ENCODE measurements around the gene FADS2. TPM values are rescaled to one million over a fixed set of nuclear protein-coding genes. Genes with fewer than 3 reads are reported as not detected.

Gene FADS2
- total RNA-seq, 1 experiment from 2014 or later = 254 TPM

GRCh38 chr11:61820174-61820573 is 7.9 kb upstream of the FADS2 start:
- DNase-seq (ENCODE audit: low read depth) = peak; percentile 65

- no peak for DNase-seq (ENCODE audit: low read depth)
Observed at GRCh38 chr11:61826930-61827570, 1.1 kb upstream of the FADS2 start.

- DNase-seq (ENCODE audit: low read depth) = no peak
Observed at GRCh38 chr11:61828379-61828628, 204 bp downstream of the FADS2 start.

- peak; percentile 42 for DNase-seq (ENCODE audit: low read depth)
Observed at GRCh38 chr11:61828629-61829407, 718 bp downstream of the FADS2 start.

GRCh38 chr11:61829806-61830205 is 1.7 kb downstream of the FADS2 start:
- no peak for DNase-seq (ENCODE audit: low read depth)

GRCh38 chr11:61830237-61831105 is 2.4 kb downstream of the FADS2 start:
- no peak for DNase-seq (ENCODE audit: low read depth)

GRCh38 chr11:61832207-61832606 is 4.1 kb downstream of the FADS2 start:
- no peak for DNase-seq (ENCODE audit: low read depth)

- no peak for DNase-seq (ENCODE audit: low read depth)
Observed at GRCh38 chr11:61832754-61833153, 4.7 kb downstream of the FADS2 start.

GRCh38 chr11:61833471-61833870 is 5.4 kb downstream of the FADS2 start:
- no peak for DNase-seq (ENCODE audit: low read depth)

GRCh38 chr11:61833926-61834277 is 5.8 kb downstream of the FADS2 start:
- DNase-seq (ENCODE audit: low read depth) = no peak

- peak; percentile 87 for DNase-seq (ENCODE audit: low read depth)
Observed at GRCh38 chr11:61834278-61835048, 6.4 kb downstream of the FADS2 start.

- no peak for DNase-seq (ENCODE audit: low read depth)
Observed at GRCh38 chr11:61836193-61836592, 8.1 kb downstream of the FADS2 start.

GRCh38 chr11:61837411-61838005 is 9.4 kb downstream of the FADS2 start:
- DNase-seq (ENCODE audit: low read depth) = no peak

GRCh38 chr11:61838501-61838900 is 10.4 kb downstream of the FADS2 start:
- DNase-seq (ENCODE audit: low read depth) = no peak

- no peak for DNase-seq (ENCODE audit: low read depth)
Observed at GRCh38 chr11:61838921-61839320, 10.8 kb downstream of the FADS2 start.

- DNase-seq (ENCODE audit: low read depth) = no peak
Observed at GRCh38 chr11:61839742-61840141, 11.6 kb downstream of the FADS2 start.

GRCh38 chr11:61840371-61840770 is 12.3 kb downstream of the FADS2 start:
- DNase-seq (ENCODE audit: low read depth) = no peak

- no peak for DNase-seq (ENCODE audit: low read depth)
Observed at GRCh38 chr11:61841636-61842527, 13.8 kb downstream of the FADS2 start.

- no peak for DNase-seq (ENCODE audit: low read depth)
Observed at GRCh38 chr11:61842528-61842820, 14.4 kb downstream of the FADS2 start.

- DNase-seq (ENCODE audit: low read depth) = no peak
Observed at GRCh38 chr11:61844909-61845565, 16.9 kb downstream of the FADS2 start.

All from M059J (cell line).